Heart right ventricle (tissue), 16 donors: ENCODE results near the gene GABPB1. TPM values are rescaled to one million over a fixed set of nuclear protein-coding genes. Genes with fewer than 3 reads are reported as not detected.

Experiments used
- ATAC-seq, 8 donors: fragments of 200-7000 bp; cut with Tn5 transposase; one replicate each; pipeline ENCODE4 v1.9.1; 2020; ENCODE audit warnings: mild to moderate bottlenecking in 8 of 8, moderate library complexity in 8 of 8, moderate number of reproducible peaks in 1 of 8
- DNase-seq, 2 donors: peaks; one replicate each; pipeline ENCODE4 v3.0.0-alpha.2; 2020
- H3K27ac ChIP-seq, 10 donors: fragments of 200-600 bp; sonication (generic) in 2 of 10; one replicate each; pipeline versions ENCODE4 v1.5.0 to v1.8.0; 2020 to 2022; ENCODE audit warnings: mild to moderate bottlenecking in 3 of 10
- H3K27me3 ChIP-seq, 7 donors: fragments of 200-600 bp; one replicate each; pipeline ENCODE4 v1.8.0; 2021 to 2022; ENCODE audit warnings: mild to moderate bottlenecking in 2 of 7
- H3K36me3 ChIP-seq, 9 donors: fragments of 200-600 bp; sonication (generic) in 1 of 9; one replicate each; pipeline versions ENCODE4 v1.5.0 to v1.8.0; 2020 to 2022; ENCODE audit warnings: mild to moderate bottlenecking in 2 of 9
- H3K4me1 ChIP-seq, 9 donors: fragments of 200-600 bp; sonication (generic) in 1 of 9; one replicate each; pipeline versions ENCODE4 v1.5.0 to v1.8.0; 2020 to 2022; ENCODE audit warnings: mild to moderate bottlenecking in 4 of 9
- H3K4me3 ChIP-seq, 10 donors: fragments of 200-600 bp; sonication (generic) in 2 of 10; one replicate each; pipeline versions ENCODE4 v1.5.0 to v1.8.0; 2020 to 2022; ENCODE audit warnings: mild to moderate bottlenecking in 7 of 10, moderate library complexity in 2 of 10
- H3K9me3 ChIP-seq, 11 donors: fragments of 200-600 bp in 10 of 11; sonication (generic) in 2 of 11; one replicate each; pipeline versions ENCODE4 v1.5.0 to v1.8.0; 2013 to 2022; ENCODE audit warnings: mild to moderate bottlenecking in 2 of 11, control low read depth in 1 of 11, moderate library complexity in 1 of 11
- WGBS, 2 donors: extraction: QIAGEN DNeasy Blood & Tissue Kit; methylation state at CpG; one replicate each; pipeline ENCODE4 v1.1.7; 2013; ENCODE audit warnings: inconsistent platforms in 1 of 2; 5-methylcytosine and 5-hydroxymethylcytosine counted together
- intact Hi-C, 10 donors: fragments of 100-400 bp; cut with DNase I; formaldehyde crosslinking; loops; one replicate each; pipeline versions ENCODE4 v1.11.1 to v1.14.2; 2022
- polyA plus RNA-seq, 2 donors: library from polyadenylated mRNA; stranded (reverse); fragments of 200-250 nt; gene quantifications; one replicate each; pipeline ENCODE4 v1.2.3, GENCODE V29; 2013
- total RNA-seq, 10 donors: library from RNA; stranded (reverse); fragmentation: NEBNext Ultra II Directional in 3 of 10; extraction: Animal tissue kit (Norgen Biotek cat#: 25700) in 3 of 10; gene quantifications; one replicate each; pipeline versions ENCODE4 v1.2.1 to v1.2.4, GENCODE V29; 2021 to 2023
- TF ChIP-seq, protein P1 (sequence below), 9 donors: fragments of 200-600 bp; sonication (generic) in 2 of 9; IDR thresholded peaks; one replicate each; pipeline versions ENCODE4 v1.5.0 to v1.8.0; 2021 to 2022; ENCODE audit warnings: antibody characterized with exemption in 9 of 9, mild to moderate bottlenecking in 5 of 9, moderate library complexity in 1 of 9
- donor health status: Arrhythmogenic right ventricular cardiomyopathy.
- donor health status: ischemic (EF 13 %, LVEDD 7.1; RV severe dilation, severe dysfunction).
- donor health status: healthy with polysubstance abuse.
- donor health status: DM: no; HTN: yes; CAD: no.
- donor health status: DM: no; HTN: no; CAD: no.
- donor health status: ischemic (EF 25% LVEDD 6.9; RV normal size, moderate dysfunction).
- donor health status: ischemic (EF 25% LVEDD 5.7; RV mildly dilated, moderate dysfunction).
- donor health status: healthy.
- donor health status: DM: yes; HTN: yes; CAD: no.
- donor health status: Ischemic cardiomyopathy.
- donor health status: ischemic (EF 35%, LVEDD 5.7; RV mildly dilated, moderate dysfunction).
- donor health status: nonischemic (EF 11% LVEDD 7.7; RV severe dilation, severe dysfunction).
- donor health status: DM: yes; HTN: yes; CAD: no.
- donor health status: PGD.
- donor health status: ischemic (EF 29% LVEDD 5.4; RV normal size, mild dysfunction).
- donor health status: nonischemic (EF 23%, LVEDD 6.1; RV moderate dilation, normal function).

Gene GABPB1
- total and polyA plus RNA-seq, 12 donors = 5.3 to 12.6 (median 8.5) TPM

DNA sequence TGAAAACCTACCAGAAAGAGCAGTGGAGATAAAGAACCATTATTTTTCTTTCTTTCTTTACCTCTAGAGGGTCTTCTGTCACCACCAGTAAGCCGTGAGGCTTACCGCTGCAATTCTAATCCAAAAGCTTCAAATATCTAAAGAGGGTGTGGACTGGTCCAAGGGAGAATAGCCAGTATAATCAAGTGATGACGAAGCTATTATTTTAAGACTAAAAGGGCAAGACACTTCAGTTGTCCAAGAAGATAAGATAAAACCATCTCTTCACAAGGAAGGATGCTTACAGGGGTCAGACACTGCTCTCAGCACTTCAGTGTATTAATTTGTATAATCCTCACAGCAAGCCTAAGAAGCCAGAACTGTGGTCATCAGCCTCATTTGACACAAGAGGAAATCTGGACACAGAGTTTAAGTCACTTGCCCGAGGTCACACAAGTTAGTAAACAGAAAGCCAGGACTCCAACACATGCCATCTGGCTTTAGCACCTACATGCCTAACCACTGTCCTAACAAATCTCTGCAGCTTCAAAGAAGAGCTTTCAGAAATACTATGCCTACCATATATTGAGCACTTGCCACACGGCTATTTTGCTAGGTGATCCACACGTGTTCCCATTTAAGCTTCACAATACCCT is 104.1 kb downstream of the GABPB1 start:
- intact Hi-C loops = loop anchor here in 1 of 10 donors (10.0 kb wide), 1 partner anchor 64 kb away; no protein-coding TSS in a partner anchor
- no peak overlapping the region for H3K4me3 ChIP-seq
- 43 to 54% methylated on average over 6 of the region's 6 CpGs for WGBS, 2 donors
- H3K4me1 ChIP-seq = peaks cover 0 to 21% (median 0%) of the 10 kb centered on the region in 9 donors
- DNase-seq (no peak), ATAC-seq (peak in 1 of 8 donors; percentile 13)
- no peaks in the 10 kb centered on the region for H3K36me3 ChIP-seq
- TF ChIP-seq, protein P1, sequence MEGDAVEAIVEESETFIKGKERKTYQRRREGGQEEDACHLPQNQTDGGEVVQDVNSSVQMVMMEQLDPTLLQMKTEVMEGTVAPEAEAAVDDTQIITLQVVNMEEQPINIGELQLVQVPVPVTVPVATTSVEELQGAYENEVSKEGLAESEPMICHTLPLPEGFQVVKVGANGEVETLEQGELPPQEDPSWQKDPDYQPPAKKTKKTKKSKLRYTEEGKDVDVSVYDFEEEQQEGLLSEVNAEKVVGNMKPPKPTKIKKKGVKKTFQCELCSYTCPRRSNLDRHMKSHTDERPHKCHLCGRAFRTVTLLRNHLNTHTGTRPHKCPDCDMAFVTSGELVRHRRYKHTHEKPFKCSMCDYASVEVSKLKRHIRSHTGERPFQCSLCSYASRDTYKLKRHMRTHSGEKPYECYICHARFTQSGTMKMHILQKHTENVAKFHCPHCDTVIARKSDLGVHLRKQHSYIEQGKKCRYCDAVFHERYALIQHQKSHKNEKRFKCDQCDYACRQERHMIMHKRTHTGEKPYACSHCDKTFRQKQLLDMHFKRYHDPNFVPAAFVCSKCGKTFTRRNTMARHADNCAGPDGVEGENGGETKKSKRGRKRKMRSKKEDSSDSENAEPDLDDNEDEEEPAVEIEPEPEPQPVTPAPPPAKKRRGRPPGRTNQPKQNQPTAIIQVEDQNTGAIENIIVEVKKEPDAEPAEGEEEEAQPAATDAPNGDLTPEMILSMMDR (IDR thresholded peaks at IDR 0.05) = no peak
- H3K9me3 ChIP-seq = no peaks in the 10 kb centered on the region
- H3K27ac ChIP-seq = no peak overlapping the region
- H3K27me3 ChIP-seq = peaks cover 0 to 4% (median 0%) of the 10 kb centered on the region in 7 donors

DNA sequence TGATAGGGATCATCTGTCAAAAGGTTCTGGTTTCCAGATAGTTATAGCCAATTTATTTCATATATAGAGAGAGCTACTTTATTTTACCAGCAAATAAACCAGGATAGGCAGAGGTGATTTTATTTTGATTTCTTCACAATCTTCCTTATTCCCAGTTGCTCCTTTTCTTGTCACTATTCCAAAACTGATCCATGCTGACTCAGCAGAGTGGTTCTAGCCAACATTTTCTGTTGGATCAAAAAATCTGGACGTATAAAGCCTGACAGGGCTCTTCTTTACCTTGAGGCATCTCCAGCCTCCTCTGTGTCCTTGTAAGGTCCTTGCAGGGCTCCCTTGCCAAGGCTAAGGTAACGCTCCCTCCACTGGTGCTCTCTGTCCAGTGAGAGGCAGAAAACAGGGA is 105.3 kb downstream of the GABPB1 start:
- Histone ChIP-seq H3K4me3 (no peak overlapping the region), H3K36me3 (no peaks in the 10 kb centered on the region), H3K4me1 (peaks cover 0 to 21% (median 0%) of the 10 kb centered on the region in 9 donors), H3K27ac (no peak overlapping the region), H3K9me3 (no peaks in the 10 kb centered on the region), H3K27me3 (peaks cover 0 to 4% (median 0%) of the 10 kb centered on the region in 7 donors)
- intact Hi-C loops = loop anchor here in 1 of 10 donors (10.0 kb wide), 1 partner anchor 65 kb away; no protein-coding TSS in a partner anchor
- ATAC-seq = no peak
- TF ChIP-seq, protein P1 (IDR thresholded peaks at IDR 0.05) = no peak
- no peak for DNase-seq
- 68 to 69% methylated on average over 2 of the region's 2 CpGs for WGBS, 2 donors

DNA sequence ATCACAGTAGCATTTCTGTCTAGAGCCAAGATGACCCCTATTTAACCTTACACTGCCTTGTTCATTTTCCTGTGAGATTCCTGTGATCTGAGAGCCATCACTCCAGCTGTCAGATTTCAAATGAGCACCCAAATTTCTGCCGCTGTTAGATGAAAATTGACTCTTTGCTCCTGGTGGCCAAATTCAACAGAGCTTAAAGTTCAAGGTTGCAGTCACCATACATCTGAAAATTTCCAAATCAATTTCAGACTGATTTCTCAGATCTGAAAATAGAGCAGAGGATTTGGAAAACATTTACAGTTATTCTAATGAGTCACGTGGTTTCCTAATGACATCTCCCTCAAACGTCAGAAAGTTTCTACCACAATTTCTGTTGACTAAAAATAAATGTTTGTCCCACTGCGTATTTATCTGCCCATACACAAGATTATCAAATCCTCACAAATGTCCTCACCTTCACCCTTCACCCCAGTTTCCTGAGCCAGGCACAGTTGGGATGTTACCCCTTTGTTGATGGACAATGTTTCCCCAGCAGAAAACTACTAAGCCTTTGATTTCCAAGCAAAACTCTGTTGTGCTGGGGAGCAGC is 105.9 kb downstream of the GABPB1 start:
- H3K27ac ChIP-seq = no peak overlapping the region
- DNase-seq (no peak), ATAC-seq (no peak)
- H3K4me1 ChIP-seq = peaks cover 0 to 21% (median 0%) of the 10 kb centered on the region in 9 donors
- no peak overlapping the region for H3K4me3 ChIP-seq
- no peaks in the 10 kb centered on the region for H3K9me3 ChIP-seq
- TF ChIP-seq, protein P1 (IDR thresholded peaks at IDR 0.05) = no peak
- 50 to 55% methylated on average over 4 of the region's 4 CpGs for WGBS, 2 donors
- intact Hi-C loops = no loop called here
- H3K27me3 ChIP-seq = peaks cover 0 to 4% (median 0%) of the 10 kb centered on the region in 7 donors
- no peaks in the 10 kb centered on the region for H3K36me3 ChIP-seq

DNA sequence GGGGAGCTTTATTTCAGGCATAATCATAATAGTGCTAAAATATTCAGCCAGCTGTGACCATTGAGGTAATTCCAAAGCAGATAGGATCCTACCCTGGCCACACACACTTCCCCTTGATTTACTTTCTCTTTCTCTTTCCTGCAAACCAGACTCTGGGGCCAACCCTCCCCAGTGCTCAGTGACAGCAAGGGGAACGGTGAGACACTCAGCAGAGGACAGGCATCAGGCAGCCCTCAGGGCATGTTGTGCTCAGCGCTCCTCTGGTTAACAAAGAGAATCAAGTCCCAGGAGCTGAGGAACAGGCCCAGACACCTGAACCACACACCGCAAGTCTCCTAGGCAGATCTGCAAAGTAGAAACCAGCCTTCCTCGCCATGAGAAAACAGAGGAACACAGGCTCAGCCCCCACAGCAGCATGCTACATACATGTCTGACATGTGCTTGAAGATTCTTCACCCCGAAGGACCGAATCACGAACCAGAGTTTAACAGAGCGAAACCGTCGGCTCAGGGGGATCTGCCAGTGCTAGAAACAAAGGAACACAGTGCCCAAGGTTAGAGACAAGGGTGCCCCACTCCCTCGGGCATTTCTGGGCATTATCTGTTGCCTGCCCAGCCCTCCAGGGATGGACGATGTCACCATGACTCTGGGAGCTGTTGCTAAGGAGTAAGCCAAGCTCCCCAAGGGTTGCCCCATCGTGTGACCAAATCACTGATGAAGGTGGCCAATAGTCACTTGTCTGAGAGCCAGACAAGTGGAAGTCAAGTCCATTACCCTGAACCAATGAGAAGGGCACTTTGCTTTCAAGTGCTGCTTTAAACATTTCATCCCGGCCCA is 107.0 kb downstream of the GABPB1 start:
- H3K4me3 ChIP-seq = no peak overlapping the region
- peak in 5 of 8 donors; percentile 39 to 67 (median 48) for ATAC-seq

More for the DNA sequence above, 107.0 kb downstream of the GABPB1 start:
- H3K9me3 ChIP-seq = no peaks in the 10 kb centered on the region
- TF ChIP-seq, protein P1 (IDR thresholded peaks at IDR 0.05) = no peak
- intact Hi-C loops = no loop called here
- peaks cover 0 to 4% (median 0%) of the 10 kb centered on the region in 7 donors for H3K27me3 ChIP-seq
- no peaks in the 10 kb centered on the region for H3K36me3 ChIP-seq
- H3K4me1 ChIP-seq = peaks cover 0 to 21% (median 0%) of the 10 kb centered on the region in 9 donors
- DNase-seq = no peak
- 85 to 90% methylated on average over 14 of the region's 14 CpGs for WGBS, 2 donors
- peak overlapping the region in 1 of 10 donors; percentile 57 for H3K27ac ChIP-seq
